ENCODE results near the gene MUTYH.

MUTYH gene

DNA sequence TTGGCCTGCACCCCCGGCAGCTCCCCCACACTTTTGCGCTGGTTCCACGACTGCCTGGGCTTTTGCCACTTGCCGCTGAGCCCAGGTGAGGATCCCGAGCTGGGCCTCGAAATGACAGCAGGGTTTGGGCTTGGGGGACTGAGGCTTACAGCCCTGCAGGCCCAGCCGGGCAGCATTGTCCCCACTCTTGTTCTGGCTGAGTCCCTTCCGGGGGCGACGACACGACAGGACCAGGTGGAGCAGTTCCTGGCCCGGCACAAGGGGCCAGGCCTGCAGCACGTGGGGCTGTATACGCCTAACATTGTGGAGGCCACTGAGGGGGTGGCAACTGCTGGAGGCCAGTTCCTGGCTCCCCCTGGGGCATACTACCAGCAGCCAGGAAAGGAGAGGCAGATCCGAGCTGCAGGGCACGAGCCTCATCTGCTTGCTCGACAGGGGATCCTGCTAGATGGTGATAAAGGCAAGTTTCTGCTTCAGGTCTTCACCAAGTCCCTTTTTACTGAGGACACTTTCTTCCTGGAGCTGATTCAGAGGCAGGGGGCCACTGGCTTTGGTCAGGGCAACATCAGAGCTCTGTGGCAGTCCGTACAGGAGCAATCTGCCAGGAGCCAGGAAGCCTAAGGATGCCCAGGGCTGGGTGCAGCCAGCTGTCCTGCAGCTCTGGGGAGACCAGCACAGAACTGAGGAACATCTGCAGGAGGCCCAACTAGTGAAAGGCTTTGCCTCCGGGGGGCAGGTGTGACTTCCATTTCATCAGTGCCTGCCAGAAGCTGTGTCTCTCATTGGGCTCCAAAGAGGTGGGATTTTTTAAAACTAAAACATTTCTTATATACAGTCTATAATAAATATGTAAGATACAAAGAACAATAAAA is 12.4 kb downstream of the MUTYH start:
- no peak for DNase-seq (ENCODE audit: extremely low read depth, low read depth)
- TF ChIP-seq, protein P1, sequence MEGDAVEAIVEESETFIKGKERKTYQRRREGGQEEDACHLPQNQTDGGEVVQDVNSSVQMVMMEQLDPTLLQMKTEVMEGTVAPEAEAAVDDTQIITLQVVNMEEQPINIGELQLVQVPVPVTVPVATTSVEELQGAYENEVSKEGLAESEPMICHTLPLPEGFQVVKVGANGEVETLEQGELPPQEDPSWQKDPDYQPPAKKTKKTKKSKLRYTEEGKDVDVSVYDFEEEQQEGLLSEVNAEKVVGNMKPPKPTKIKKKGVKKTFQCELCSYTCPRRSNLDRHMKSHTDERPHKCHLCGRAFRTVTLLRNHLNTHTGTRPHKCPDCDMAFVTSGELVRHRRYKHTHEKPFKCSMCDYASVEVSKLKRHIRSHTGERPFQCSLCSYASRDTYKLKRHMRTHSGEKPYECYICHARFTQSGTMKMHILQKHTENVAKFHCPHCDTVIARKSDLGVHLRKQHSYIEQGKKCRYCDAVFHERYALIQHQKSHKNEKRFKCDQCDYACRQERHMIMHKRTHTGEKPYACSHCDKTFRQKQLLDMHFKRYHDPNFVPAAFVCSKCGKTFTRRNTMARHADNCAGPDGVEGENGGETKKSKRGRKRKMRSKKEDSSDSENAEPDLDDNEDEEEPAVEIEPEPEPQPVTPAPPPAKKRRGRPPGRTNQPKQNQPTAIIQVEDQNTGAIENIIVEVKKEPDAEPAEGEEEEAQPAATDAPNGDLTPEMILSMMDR (IDR thresholded peaks at IDR 0.05; ENCODE audit: low read depth, low read length), result no peak

DNA sequence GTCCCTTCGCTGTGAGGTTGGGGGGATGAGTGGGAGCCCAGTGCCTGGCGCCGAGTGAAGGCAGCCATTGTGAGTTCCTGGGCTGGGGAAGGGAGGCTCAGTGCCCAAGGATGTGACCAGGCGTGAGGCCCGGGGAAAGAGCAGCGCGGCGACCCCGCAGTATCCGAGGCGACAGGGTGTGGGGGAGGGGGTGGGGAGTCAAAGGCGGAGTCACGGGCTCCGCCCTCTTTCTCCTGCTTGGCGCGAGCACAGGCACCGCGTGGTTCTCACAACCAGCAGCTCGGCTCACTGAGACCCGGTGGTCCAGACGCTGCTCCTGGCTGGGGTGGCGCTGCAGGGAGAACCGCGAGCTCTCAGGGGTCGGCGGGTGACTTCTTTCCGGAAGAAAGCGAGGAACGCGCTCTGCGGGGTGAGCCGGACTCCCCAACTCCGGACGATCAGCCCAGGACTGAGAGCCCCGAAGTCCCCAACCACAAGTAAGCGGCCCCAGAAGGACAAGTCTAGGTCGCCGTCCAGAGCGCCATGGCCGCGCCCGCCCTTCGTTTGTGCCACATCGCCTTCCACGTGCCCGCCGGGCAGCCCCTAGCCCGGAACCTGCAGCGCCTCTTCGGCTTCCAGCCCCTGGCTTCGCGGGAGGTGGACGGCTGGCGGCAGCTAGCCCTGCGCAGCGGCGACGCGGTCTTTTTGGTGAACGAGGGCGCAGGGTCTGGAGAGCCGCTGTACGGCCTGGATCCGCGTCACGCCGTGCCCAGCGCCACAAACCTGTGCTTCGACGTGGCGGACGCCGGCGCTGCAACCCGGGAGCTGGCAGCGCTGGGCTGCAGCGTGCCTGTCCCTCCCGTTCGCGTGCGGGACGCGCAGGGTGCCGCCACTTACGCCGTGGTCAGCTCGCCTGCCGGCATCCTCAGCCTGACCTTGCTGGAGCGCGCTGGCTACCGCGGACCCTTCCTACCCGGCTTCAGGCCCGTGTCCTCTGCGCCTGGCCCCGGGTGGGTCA is 13.3 kb downstream of the MUTYH start, which contains the start of gene HPDL:
HPDL (plus strand) TSS at position 269 of the 997 bp plus-strand sequence; CDS start at position 523, 254 bp downstream.
- no peak for DNase-seq (ENCODE audit: extremely low read depth, low read depth)

DNA sequence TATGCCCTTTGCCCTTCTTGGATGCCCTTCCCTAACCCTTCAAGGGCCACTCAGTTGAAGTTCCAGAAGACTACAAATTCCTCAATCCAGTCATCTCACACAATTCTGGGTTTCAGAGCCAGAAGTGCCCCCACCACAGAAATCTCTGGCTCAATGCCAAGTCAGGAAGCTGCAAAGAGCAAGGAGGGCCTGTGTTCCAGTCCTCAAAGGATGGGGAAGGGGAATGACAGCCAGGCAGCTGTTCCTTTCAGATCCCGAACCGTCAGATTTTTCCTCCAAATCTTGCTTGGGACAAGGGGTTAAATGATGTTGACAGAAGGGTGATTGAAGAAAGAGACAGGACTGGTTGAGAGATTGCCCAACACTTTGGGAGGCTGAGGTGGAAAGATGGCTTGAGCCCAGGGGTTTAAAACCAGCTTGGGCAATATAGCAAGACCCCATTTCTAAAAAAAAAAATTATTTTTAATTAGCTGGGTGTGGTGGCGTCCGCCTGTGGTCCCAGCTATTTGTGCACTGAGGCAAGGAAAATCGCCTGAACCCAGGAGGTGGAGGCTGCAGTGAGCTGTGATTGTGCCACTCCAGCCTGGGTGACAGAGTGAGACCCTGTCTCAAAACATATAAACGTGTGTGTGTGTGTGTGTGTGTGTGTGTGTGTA is 14.3 kb downstream of the MUTYH start:
- TF ChIP-seq, protein P1 (IDR thresholded peaks at IDR 0.05; ENCODE audit: low read depth, low read length), result no peak

More for the DNA sequence above, 13.3 kb downstream of the MUTYH start, which contains the start of gene HPDL:
- TF ChIP-seq, protein P1 (IDR thresholded peaks at IDR 0.05; ENCODE audit: low read depth, low read length), result no peak

DNA sequence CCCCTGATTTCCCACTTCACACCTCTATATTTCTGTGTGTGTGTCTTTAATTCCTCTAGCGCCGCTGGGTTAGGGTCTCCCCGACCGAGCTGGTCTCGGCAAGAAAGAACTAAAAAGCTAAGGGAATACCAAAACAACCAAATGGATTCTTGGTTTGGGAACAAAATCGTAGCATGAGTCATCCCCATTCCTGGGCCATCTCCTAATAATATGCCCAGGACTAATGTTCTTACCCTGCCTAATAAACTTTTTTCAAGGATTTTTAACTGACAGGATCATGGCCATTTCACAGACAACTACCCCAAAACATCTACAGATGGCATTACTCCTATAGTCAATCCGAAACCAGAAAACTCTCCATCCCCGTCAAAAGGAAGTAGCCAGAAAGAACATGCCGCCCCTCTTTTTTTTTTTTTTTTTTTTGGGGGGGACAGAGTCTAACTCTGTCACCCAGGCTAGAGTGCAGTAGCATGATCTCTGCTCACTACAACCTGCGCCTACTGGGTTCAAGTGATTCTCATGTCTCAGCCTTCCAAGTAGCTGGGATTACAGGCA is 17.7 kb downstream of the MUTYH start:
- TF ChIP-seq, protein P1 (IDR thresholded peaks at IDR 0.05; ENCODE audit: low read depth, low read length), result no peak
- no peak for DNase-seq (ENCODE audit: extremely low read depth, low read depth)

More for the DNA sequence above, 14.3 kb downstream of the MUTYH start:
- no peak for DNase-seq (ENCODE audit: extremely low read depth, low read depth)

DNA sequence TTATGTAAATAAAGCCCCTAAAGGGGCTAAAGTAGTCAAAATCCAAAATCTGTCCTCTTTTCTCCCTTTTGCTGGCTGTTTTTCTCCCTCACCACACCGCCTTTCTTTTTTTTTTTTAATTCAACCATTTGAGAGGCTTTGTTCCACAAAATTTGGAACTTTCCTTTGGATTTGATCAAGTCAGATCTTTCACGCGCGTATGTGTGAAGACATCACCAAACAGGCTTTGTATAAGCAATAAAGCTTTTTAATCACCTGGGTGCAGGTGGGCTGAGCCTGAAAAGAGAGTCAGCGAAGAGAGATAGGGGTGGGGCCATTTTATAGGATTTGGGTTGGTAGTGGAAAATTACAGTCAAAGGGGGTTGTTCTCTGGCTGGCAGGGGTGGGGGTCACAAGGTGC is 18.8 kb downstream of the MUTYH start:
- TF ChIP-seq, protein P1 (IDR thresholded peaks at IDR 0.05; ENCODE audit: low read depth, low read length), result no peak

DNA sequence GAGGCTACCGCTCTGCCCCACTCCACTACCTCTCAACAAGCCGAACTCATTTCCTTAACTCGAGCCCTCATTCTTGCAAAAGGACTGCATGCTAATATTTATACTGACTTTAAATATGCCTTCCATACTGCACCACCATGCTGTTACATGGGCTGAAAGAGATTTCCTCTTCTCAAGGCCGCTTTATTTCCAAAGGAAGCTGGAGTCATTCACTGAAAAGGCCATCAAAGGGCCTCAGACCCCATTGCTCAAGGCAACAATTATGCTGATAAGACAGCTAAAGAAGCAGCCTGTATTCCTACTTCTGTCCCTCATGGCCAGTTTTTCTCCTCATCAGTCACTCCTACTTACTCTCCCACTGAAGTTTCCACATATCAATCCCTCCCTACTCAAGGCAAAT is 20.5 kb downstream of the MUTYH start:
- TF ChIP-seq, protein P1 (IDR thresholded peaks at IDR 0.05; ENCODE audit: low read depth, low read length), result no peak
- DNase-seq (ENCODE audit: extremely low read depth, low read depth), result no peak

More for the DNA sequence above, 18.8 kb downstream of the MUTYH start:
- no peak for DNase-seq (ENCODE audit: extremely low read depth, low read depth)
